ENCODE results near the gene CDKN2AIP. TPM values are rescaled to one million over a fixed set of nuclear protein-coding genes. Genes with fewer than 3 reads are reported as not detected.

CDKN2AIP gene
- total RNA-seq, 1 experiment from 2014 or later: 24.0 TPM

DNA sequence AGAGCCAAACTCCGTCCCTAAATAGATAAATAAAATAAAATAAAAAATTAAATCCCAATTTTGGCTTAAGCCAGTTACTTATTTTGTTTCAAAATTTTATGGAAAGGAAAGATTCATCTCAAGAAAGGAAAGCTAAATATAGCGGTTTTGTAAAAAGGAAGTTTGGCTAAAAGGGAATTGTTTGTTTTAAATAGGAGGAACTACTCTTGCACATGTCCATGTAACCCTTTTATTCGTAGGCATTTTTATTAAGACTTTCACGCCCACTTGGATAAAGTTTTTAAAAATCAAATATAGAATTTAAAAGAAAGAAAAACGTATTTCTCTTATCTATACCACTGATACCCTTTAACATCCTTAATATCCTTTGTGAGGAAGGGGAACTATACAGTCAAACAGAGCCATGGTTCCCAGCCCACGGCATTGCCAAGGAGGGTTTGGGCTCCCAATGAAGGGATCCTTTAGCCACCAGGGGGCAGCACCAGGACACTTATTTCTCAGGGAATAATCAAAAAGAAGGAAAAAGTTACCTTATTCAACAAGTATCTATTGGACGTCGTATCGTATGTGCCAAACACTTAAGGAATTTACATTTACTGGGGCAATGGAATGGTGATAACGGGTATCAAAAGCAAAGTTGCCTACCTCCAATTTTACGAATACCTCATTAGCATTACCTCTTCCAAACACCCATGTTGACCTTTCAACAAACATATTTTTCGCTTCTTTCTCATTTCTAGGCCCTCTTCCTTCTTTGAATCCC, 27.7 kb downstream of the CDKN2AIP start:
- no peak overlapping the region for H3K14ac ChIP-seq (ENCODE audit: insufficient read depth, low read length)
- H4K8ac ChIP-seq (replicated peaks; ENCODE audit: insufficient read length, low read depth, low read length): no peak overlapping the region
- no peak overlapping the region for H3K18ac ChIP-seq (ENCODE audit: insufficient read length, low read depth, low read length)
- no peak overlapping the region for H3K4me2 ChIP-seq (ENCODE audit: insufficient read depth, insufficient read length, low read length)
- Mint-ChIP-seq H3K4me1 (peaks cover 8 to 9% of the 10 kb centered on the region in 2 experiments), H3K4me3 (no peak overlapping the region), H3K27ac (no peak overlapping the region), H3K27me3 (ENCODE audit: low read depth) (no peaks in the 10 kb centered on the region), H3K9me3 (peaks cover 8 to 11% of the 10 kb centered on the region in 2 experiments; a peak in 4 of 5 replicates), H3K36me3 (ENCODE audit: insufficient read depth in 1 of 3, low read depth in 3 of 3) (peaks cover 3 to 22% (median 12%) of the 10 kb centered on the region in 3 experiments)
- H2BK15ac ChIP-seq (ENCODE audit: low read depth, low read length): no peak overlapping the region
- no peaks in the 10 kb centered on the region for H3K79me1 ChIP-seq (ENCODE audit: insufficient read depth, low read depth, low read length, poor library complexity, severe bottlenecking)
- H3K79me2 ChIP-seq (ENCODE audit: insufficient read depth, low read length): no peaks in the 10 kb centered on the region
- H4K5ac ChIP-seq (ENCODE audit: insufficient read length, low read depth, low read length): no peak overlapping the region
- peak; percentile 65 for DNase-seq
- H3K27ac ChIP-seq (ENCODE audit: insufficient read length, low read depth, low read length): no peak overlapping the region
- H2BK5ac ChIP-seq (ENCODE audit: insufficient read length, low read length): no peak overlapping the region
- H2AK5ac ChIP-seq (ENCODE audit: insufficient read length, low read length): no peak overlapping the region
- H3K56ac ChIP-seq (ENCODE audit: insufficient read length, low read depth, low read length): no peak overlapping the region
- H3K9ac ChIP-seq (ENCODE audit: extremely low read depth, insufficient read length, low read length): no peak overlapping the region
- no peak overlapping the region for H3K23ac ChIP-seq (ENCODE audit: insufficient read length, low read depth, low read length)
- no peak overlapping the region for H4K91ac ChIP-seq (ENCODE audit: insufficient read length, low read depth, low read length)
- H3K27me3 ChIP-seq (ENCODE audit: insufficient read depth, low read length): no peaks in the 10 kb centered on the region
- no peak overlapping the region for H2BK120ac ChIP-seq (ENCODE audit: low read depth, low read length, poor library complexity, severe bottlenecking)
- no peak overlapping the region for H2BK12ac ChIP-seq (ENCODE audit: insufficient read length, low read depth, low read length)
- 100% methylated on average over 3 of the region's 12 CpGs for WGBS (ENCODE audit: extremely low coverage, insufficient read length, low lambda C conversion rate)
- H2AFZ ChIP-seq (ENCODE audit: low read length): no peak overlapping the region
- H3K9me3 ChIP-seq (ENCODE audit: control insufficient read depth, low read depth, low read length): no peaks in the 10 kb centered on the region
- TF ChIP-seq, protein P1, sequence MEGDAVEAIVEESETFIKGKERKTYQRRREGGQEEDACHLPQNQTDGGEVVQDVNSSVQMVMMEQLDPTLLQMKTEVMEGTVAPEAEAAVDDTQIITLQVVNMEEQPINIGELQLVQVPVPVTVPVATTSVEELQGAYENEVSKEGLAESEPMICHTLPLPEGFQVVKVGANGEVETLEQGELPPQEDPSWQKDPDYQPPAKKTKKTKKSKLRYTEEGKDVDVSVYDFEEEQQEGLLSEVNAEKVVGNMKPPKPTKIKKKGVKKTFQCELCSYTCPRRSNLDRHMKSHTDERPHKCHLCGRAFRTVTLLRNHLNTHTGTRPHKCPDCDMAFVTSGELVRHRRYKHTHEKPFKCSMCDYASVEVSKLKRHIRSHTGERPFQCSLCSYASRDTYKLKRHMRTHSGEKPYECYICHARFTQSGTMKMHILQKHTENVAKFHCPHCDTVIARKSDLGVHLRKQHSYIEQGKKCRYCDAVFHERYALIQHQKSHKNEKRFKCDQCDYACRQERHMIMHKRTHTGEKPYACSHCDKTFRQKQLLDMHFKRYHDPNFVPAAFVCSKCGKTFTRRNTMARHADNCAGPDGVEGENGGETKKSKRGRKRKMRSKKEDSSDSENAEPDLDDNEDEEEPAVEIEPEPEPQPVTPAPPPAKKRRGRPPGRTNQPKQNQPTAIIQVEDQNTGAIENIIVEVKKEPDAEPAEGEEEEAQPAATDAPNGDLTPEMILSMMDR (conservative IDR thresholded peaks at IDR 0.05): peak; percentile 97
- no peaks in the 10 kb centered on the region for H3K23me2 ChIP-seq (ENCODE audit: insufficient read length, low read depth, low read length, poor library complexity, severe bottlenecking)
- no peaks in the 10 kb centered on the region; the same call in 1 of the 2 replicates for H3K4me1 ChIP-seq (ENCODE audit: insufficient read depth, low read length)
- H4K20me1 ChIP-seq (ENCODE audit: control insufficient read depth, insufficient read depth, insufficient read length): no peaks in the 10 kb centered on the region
- no peak overlapping the region for H2BK20ac ChIP-seq (ENCODE audit: low read depth, low read length, poor library complexity, severe bottlenecking)
- no peak overlapping the region for H3T11ph ChIP-seq (ENCODE audit: low read length)
- no peak overlapping the region for H3K4ac ChIP-seq (ENCODE audit: low read depth, low read length)

Data from H9 (cell line).